ENCODE data around the gene LRRTM4. TPM values are rescaled to one million over a fixed set of nuclear protein-coding genes. Genes with fewer than 3 reads are reported as not detected.

LRRTM4 gene
- total RNA-seq, 1 donor from 2014 or later: 5.4 TPM

DNA sequence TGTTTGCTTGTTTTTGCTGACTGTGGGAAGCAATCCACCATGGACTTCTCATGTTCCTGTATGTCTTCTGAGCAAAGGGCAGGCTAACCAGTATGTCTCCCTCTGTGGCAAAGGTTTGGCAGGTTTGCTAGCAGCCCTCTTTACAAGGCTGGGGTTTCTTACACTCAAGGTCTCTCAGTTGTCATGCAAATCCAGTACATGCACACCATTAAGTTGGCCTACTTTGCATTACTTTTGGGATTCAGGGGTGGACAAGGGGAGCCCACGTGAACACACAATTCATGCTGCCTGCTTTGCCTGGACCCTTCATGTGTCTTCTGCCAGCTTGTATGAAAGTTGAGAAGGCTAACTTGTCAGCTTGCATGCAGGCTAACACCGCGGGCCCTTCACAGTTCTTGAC lies 134.9 kb downstream of the LRRTM4 start:
- Mint-ChIP-seq H3K4me3 (no peak overlapping the region), H3K36me3 (no peaks in the 10 kb centered on the region), H3K9me3 (no peaks in the 10 kb centered on the region), H3K27ac (no peak overlapping the region), H3K27me3 (no peaks in the 10 kb centered on the region), H3K4me1 (ENCODE audit: unreplicated experiment) (no peaks in the 10 kb centered on the region)
- no peak for DNase-seq (ENCODE audit: extremely low spot score, unreplicated experiment)
- TF ChIP-seq, protein P1, sequence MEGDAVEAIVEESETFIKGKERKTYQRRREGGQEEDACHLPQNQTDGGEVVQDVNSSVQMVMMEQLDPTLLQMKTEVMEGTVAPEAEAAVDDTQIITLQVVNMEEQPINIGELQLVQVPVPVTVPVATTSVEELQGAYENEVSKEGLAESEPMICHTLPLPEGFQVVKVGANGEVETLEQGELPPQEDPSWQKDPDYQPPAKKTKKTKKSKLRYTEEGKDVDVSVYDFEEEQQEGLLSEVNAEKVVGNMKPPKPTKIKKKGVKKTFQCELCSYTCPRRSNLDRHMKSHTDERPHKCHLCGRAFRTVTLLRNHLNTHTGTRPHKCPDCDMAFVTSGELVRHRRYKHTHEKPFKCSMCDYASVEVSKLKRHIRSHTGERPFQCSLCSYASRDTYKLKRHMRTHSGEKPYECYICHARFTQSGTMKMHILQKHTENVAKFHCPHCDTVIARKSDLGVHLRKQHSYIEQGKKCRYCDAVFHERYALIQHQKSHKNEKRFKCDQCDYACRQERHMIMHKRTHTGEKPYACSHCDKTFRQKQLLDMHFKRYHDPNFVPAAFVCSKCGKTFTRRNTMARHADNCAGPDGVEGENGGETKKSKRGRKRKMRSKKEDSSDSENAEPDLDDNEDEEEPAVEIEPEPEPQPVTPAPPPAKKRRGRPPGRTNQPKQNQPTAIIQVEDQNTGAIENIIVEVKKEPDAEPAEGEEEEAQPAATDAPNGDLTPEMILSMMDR (conservative IDR thresholded peaks at IDR 0.05): no peak

DNA sequence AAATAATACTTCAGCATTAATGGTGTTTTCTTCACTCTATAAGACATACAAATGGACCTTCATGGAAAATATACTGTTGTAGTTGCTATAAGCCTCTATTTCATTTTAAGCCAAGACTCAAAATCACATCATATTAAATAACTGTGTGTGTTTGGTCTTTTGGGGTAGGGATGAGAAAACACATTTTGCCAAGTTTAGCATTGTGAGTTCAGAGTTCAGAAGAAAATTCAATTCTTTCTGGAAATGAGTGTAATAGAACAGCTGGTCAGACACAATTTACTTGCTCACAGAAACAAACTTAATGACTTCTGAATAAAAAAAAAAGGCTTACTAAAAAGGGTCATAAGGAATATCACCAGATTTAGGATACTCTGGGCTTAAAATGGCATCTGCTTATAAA lies 149.5 kb downstream of the LRRTM4 start:
- Mint-ChIP-seq H3K27ac (no peak overlapping the region), H3K4me3 (no peak overlapping the region), H3K36me3 (no peaks in the 10 kb centered on the region), H3K27me3 (no peaks in the 10 kb centered on the region), H3K9me3 (no peaks in the 10 kb centered on the region), H3K4me1 (ENCODE audit: unreplicated experiment) (no peaks in the 10 kb centered on the region)
- DNase-seq (ENCODE audit: extremely low spot score, unreplicated experiment): no peak
- TF ChIP-seq, protein P1 (conservative IDR thresholded peaks at IDR 0.05): no peak

DNA sequence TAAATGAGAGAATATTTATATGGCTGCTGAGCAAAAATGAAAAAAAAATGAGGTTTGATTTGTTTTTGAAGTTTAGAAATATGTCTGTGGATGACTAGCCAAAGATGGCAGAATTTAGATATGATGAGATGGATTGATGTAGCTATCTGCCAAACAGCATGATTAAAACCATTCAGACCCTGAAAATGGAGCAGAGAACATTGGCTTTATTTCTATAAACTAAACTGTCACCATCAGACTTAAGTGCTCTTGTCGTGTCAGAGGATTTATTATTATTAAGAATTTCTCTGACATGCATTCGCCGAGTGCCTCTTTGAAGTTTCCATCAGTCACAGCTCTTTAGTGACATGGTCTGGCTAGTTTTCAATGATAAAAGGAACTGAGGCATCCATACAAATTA lies 151.7 kb downstream of the LRRTM4 start:
- H3K4me3 Mint-ChIP-seq: no peak overlapping the region
- H3K27ac Mint-ChIP-seq: no peak overlapping the region
- no peaks in the 10 kb centered on the region for H3K36me3 Mint-ChIP-seq
- DNase-seq (ENCODE audit: extremely low spot score, unreplicated experiment): no peak
- no peaks in the 10 kb centered on the region for H3K9me3 Mint-ChIP-seq
- TF ChIP-seq, protein P1 (conservative IDR thresholded peaks at IDR 0.05): no peak
- no peaks in the 10 kb centered on the region for H3K27me3 Mint-ChIP-seq
- H3K4me1 Mint-ChIP-seq (ENCODE audit: unreplicated experiment): no peaks in the 10 kb centered on the region

DNA sequence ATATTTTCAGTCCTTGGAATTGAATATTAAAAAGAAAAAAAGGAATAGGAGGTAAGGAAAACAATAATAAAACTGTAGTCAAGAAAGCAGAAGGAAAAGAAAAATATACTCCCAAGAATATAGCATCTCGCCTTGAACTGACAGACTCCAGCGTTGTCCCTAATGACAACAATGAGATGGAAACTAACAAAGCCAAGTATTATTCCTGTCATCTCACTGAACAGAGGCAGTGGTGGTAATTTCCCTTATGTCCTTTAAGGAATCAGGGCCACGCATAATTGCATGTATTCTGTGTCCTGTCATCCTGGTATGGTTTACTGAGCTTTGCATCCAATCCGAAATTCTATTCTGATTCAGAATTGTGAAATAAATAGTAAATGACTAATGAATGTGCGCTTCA lies 158.9 kb downstream of the LRRTM4 start:
- no peaks in the 10 kb centered on the region for H3K27me3 Mint-ChIP-seq
- H3K4me3 Mint-ChIP-seq: no peak overlapping the region
- no peak for DNase-seq (ENCODE audit: extremely low spot score, unreplicated experiment)
- H3K27ac Mint-ChIP-seq: no peak overlapping the region
- no peaks in the 10 kb centered on the region for H3K9me3 Mint-ChIP-seq
- H3K36me3 Mint-ChIP-seq: no peaks in the 10 kb centered on the region
- TF ChIP-seq, protein P1 (conservative IDR thresholded peaks at IDR 0.05): no peak
- no peaks in the 10 kb centered on the region for H3K4me1 Mint-ChIP-seq (ENCODE audit: unreplicated experiment)

DNA sequence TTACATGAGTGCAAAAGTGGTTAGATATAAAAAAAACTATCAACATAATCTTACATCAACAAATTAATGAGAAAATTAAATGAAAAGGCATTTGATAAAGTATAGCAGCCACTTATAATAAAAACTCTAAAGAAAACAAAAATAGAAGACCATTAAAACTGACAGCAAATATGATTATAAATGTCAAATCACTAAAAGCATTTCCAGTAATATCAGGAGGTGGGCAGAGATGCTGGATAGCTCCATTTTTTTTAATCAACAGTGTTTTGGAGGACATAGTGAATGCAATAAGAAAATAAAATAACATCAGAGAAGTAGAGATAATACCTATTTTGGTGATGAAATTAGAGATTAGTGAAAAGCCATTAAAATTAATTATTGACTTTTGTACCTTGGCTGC lies 173.4 kb downstream of the LRRTM4 start:
- H3K27me3 Mint-ChIP-seq: no peaks in the 10 kb centered on the region
- no peaks in the 10 kb centered on the region for H3K4me1 Mint-ChIP-seq (ENCODE audit: unreplicated experiment)
- no peak overlapping the region for H3K4me3 Mint-ChIP-seq
- TF ChIP-seq, protein P1 (conservative IDR thresholded peaks at IDR 0.05): no peak
- DNase-seq (ENCODE audit: extremely low spot score, unreplicated experiment): no peak
- H3K27ac Mint-ChIP-seq: no peak overlapping the region
- no peaks in the 10 kb centered on the region for H3K36me3 Mint-ChIP-seq
- H3K9me3 Mint-ChIP-seq: no peaks in the 10 kb centered on the region

DNA sequence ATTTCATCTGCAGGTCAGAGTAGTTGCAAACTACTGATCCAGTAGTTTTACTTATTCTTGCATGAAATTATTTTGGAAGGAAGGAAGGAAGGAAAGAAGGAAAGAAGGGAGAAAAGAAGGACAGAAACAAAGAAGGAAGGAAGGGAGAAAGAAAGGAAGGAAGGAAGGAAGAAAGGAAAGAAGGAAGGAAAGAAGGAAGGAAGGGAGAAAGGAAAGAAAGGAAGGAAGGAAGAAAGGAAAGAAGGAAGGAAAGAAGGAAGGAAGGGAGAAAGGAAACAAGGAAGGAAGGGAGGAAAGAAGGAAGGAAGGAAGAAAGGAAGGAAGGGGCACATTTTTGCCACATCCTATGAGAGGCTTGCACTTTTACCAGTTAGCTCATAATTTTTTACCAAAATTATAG lies 186.2 kb downstream of the LRRTM4 start:
- Mint-ChIP-seq H3K4me3 (no peak overlapping the region), H3K27ac (no peak overlapping the region), H3K36me3 (no peaks in the 10 kb centered on the region), H3K4me1 (ENCODE audit: unreplicated experiment) (no peaks in the 10 kb centered on the region), H3K9me3 (peaks cover 15% of the 10 kb centered on the region), H3K27me3 (no peaks in the 10 kb centered on the region)
- no peak for DNase-seq (ENCODE audit: extremely low spot score, unreplicated experiment)
- TF ChIP-seq, protein P1 (conservative IDR thresholded peaks at IDR 0.05): no peak

Measured in type B pancreatic cell (in vitro differentiated cells).